CD4-positive, alpha-beta T cell treated with Interleukin-10 for 1 hour (primary cell): ENCODE data around the gene PIWIL1.

Experiments
- DNase-seq: peaks from one replicate; pipeline ENCODE4 v3.0.0-alpha.2; 2020

The PIWIL1 gene

GRCh38 chr12:130338794-130339601 is 1.3 kb downstream of the PIWIL1 start:
- no peak for DNase-seq

GRCh38 chr12:130339951-130340350 is 2.3 kb downstream of the PIWIL1 start:
- DNase-seq, result no peak

GRCh38 chr12:130342442-130342841 is 4.8 kb downstream of the PIWIL1 start:
- DNase-seq, result no peak

- DNase-seq, result no peak
Observed at GRCh38 chr12:130342842-130343241, 5.2 kb downstream of the PIWIL1 start.

- no peak for DNase-seq
Observed at GRCh38 chr12:130344529-130344928, 6.8 kb downstream of the PIWIL1 start.

- DNase-seq, result no peak
Observed at GRCh38 chr12:130345292-130345691, 7.6 kb downstream of the PIWIL1 start.

GRCh38 chr12:130347588-130347987 is 9.9 kb downstream of the PIWIL1 start:
- DNase-seq, result no peak

GRCh38 chr12:130350715-130351114 is 13.0 kb downstream of the PIWIL1 start:
- DNase-seq, result no peak

GRCh38 chr12:130351326-130351725 is 13.6 kb downstream of the PIWIL1 start:
- no peak for DNase-seq

- no peak for DNase-seq
Observed at GRCh38 chr12:130353081-130353480, 15.4 kb downstream of the PIWIL1 start.

GRCh38 chr12:130354407-130354806 is 16.7 kb downstream of the PIWIL1 start:
- DNase-seq, result no peak

GRCh38 chr12:130356222-130356621 is 18.5 kb downstream of the PIWIL1 start:
- no peak for DNase-seq

GRCh38 chr12:130357241-130357640 is 19.6 kb downstream of the PIWIL1 start:
- DNase-seq, result no peak

- no peak for DNase-seq
Observed at GRCh38 chr12:130357729-130358330, 20.1 kb downstream of the PIWIL1 start.

GRCh38 chr12:130362060-130362459 is 24.4 kb downstream of the PIWIL1 start:
- DNase-seq, result no peak

- no peak for DNase-seq
Observed at GRCh38 chr12:130364578-130364977, 26.9 kb downstream of the PIWIL1 start.

GRCh38 chr12:130366159-130366558 is 28.5 kb downstream of the PIWIL1 start:
- DNase-seq, result no peak

GRCh38 chr12:130367003-130367402 is 29.3 kb downstream of the PIWIL1 start:
- DNase-seq, result no peak

- no peak for DNase-seq
Observed at GRCh38 chr12:130367523-130367922, 29.8 kb downstream of the PIWIL1 start.

- DNase-seq, result no peak
Observed at GRCh38 chr12:130369816-130370215, 32.1 kb downstream of the PIWIL1 start.

- DNase-seq, result no peak
Observed at GRCh38 chr12:130371296-130371695, 33.6 kb downstream of the PIWIL1 start.

GRCh38 chr12:130372936-130373335 is 35.2 kb downstream of the PIWIL1 start:
- DNase-seq, result no peak

- DNase-seq, result no peak
Observed at GRCh38 chr12:130374083-130374482, 36.4 kb downstream of the PIWIL1 start.
